ENCODE results near the gene PRTG. TPM values are rescaled to one million over a fixed set of nuclear protein-coding genes. Genes with fewer than 3 reads are reported as not detected.

Gene PRTG
- polyA plus RNA-seq, 3 donors = not detected

GRCh38 chr15:55737373-55737772, 5.6 kb downstream of the PRTG start:
- Histone ChIP-seq H3K9me3 (replicated peaks in 1 of 2; ENCODE audit: control insufficient read depth in 1 of 2, insufficient read depth in 1 of 2, low read length in 2 of 2) (no peaks in the 10 kb centered on the region), H3K36me3 (replicated peaks in 1 of 2; ENCODE audit: control insufficient read depth in 1 of 2, insufficient read depth in 2 of 2, low read length in 2 of 2) (no peaks in the 10 kb centered on the region), H3K9ac (ENCODE audit: insufficient read depth, low read length, poor library complexity, severe bottlenecking) (no peak overlapping the region), H3K79me2 (ENCODE audit: insufficient read depth, low read length) (no peaks in the 10 kb centered on the region), H3K4me1 (ENCODE audit: control insufficient read depth in 1 of 2, insufficient read depth in 2 of 2, low read length in 2 of 2) (peaks cover 3% of the 10 kb centered on the region in 2 donors), H3K27me3 (ENCODE audit: control insufficient read depth in 2 of 2, insufficient read depth in 2 of 2, low read length in 2 of 2) (peaks cover 41 to 47% of the 10 kb centered on the region in 2 donors), H4K20me1 (ENCODE audit: insufficient read depth, low read length) (no peaks in the 10 kb centered on the region), H3K4me2 (replicated peaks; ENCODE audit: extremely low read depth, low read length, poor library complexity, severe bottlenecking) (no peak overlapping the region), H3K27ac (ENCODE audit: low read depth in 1 of 2, low read length in 2 of 2) (no peak overlapping the region), H2AFZ (ENCODE audit: insufficient read depth, low read depth, low read length, poor library complexity, severe bottlenecking) (no peak overlapping the region), H3K4me3 (replicated peaks in 1 of 3; ENCODE audit: low read depth in 2 of 3, low read length in 3 of 3) (no peak overlapping the region)
- no peaks in the 10 kb centered on the region for H3K4me1 Mint-ChIP-seq
- intact Hi-C loops (cut with micrococcal nuclease) = no loop called here
- peaks cover 12 to 33% (median 21%) of the 10 kb centered on the region in 3 donors for H3K27me3 Mint-ChIP-seq (ENCODE audit: low read depth in 3 of 3)
- DNase-seq = no peak
- H3K4me3 Mint-ChIP-seq = no peak overlapping the region
- H3K27ac Mint-ChIP-seq = no peak overlapping the region
- TF ChIP-seq, protein P1, sequence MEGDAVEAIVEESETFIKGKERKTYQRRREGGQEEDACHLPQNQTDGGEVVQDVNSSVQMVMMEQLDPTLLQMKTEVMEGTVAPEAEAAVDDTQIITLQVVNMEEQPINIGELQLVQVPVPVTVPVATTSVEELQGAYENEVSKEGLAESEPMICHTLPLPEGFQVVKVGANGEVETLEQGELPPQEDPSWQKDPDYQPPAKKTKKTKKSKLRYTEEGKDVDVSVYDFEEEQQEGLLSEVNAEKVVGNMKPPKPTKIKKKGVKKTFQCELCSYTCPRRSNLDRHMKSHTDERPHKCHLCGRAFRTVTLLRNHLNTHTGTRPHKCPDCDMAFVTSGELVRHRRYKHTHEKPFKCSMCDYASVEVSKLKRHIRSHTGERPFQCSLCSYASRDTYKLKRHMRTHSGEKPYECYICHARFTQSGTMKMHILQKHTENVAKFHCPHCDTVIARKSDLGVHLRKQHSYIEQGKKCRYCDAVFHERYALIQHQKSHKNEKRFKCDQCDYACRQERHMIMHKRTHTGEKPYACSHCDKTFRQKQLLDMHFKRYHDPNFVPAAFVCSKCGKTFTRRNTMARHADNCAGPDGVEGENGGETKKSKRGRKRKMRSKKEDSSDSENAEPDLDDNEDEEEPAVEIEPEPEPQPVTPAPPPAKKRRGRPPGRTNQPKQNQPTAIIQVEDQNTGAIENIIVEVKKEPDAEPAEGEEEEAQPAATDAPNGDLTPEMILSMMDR (IDR thresholded peaks at IDR 0.05) = no peak
- no peaks in the 10 kb centered on the region for H3K36me3 Mint-ChIP-seq
- peaks cover 0 to 2% (median 0%) of the 10 kb centered on the region in 7 donors for H3K9me3 Mint-ChIP-seq

GRCh38 chr15:55736756-55737155, 6.2 kb downstream of the PRTG start:
- Histone ChIP-seq H3K4me2 (replicated peaks; ENCODE audit: extremely low read depth, low read length, poor library complexity, severe bottlenecking) (no peak overlapping the region), H3K9me3 (replicated peaks in 1 of 2; ENCODE audit: control insufficient read depth in 1 of 2, insufficient read depth in 1 of 2, low read length in 2 of 2) (no peaks in the 10 kb centered on the region), H3K27me3 (ENCODE audit: control insufficient read depth in 2 of 2, insufficient read depth in 2 of 2, low read length in 2 of 2) (peaks cover 36 to 42% of the 10 kb centered on the region in 2 donors), H3K4me1 (ENCODE audit: control insufficient read depth in 1 of 2, insufficient read depth in 2 of 2, low read length in 2 of 2) (no peaks in the 10 kb centered on the region), H3K4me3 (replicated peaks in 1 of 3; ENCODE audit: low read depth in 2 of 3, low read length in 3 of 3) (no peak overlapping the region), H3K79me2 (ENCODE audit: insufficient read depth, low read length) (no peaks in the 10 kb centered on the region), H4K20me1 (ENCODE audit: insufficient read depth, low read length) (no peaks in the 10 kb centered on the region), H3K36me3 (replicated peaks in 1 of 2; ENCODE audit: control insufficient read depth in 1 of 2, insufficient read depth in 2 of 2, low read length in 2 of 2) (no peaks in the 10 kb centered on the region), H3K27ac (ENCODE audit: low read depth in 1 of 2, low read length in 2 of 2) (no peak overlapping the region), H2AFZ (ENCODE audit: insufficient read depth, low read depth, low read length, poor library complexity, severe bottlenecking) (no peak overlapping the region), H3K9ac (ENCODE audit: insufficient read depth, low read length, poor library complexity, severe bottlenecking) (no peak overlapping the region)
- Mint-ChIP-seq H3K36me3 (no peaks in the 10 kb centered on the region), H3K27me3 (ENCODE audit: low read depth in 3 of 3) (peaks cover 12 to 32% (median 21%) of the 10 kb centered on the region in 3 donors), H3K4me1 (no peaks in the 10 kb centered on the region), H3K27ac (no peak overlapping the region), H3K4me3 (no peak overlapping the region), H3K9me3 (peaks cover 0 to 2% (median 0%) of the 10 kb centered on the region in 7 donors)
- TF ChIP-seq, protein P1 (IDR thresholded peaks at IDR 0.05) = no peak
- no CpG with 5 or more reads among the region's 3 CpGs for WGBS (ENCODE audit: insufficient coverage)
- no peak for DNase-seq
- intact Hi-C loops (cut with micrococcal nuclease) = no loop called here
